ENCODE measurements around the gene MAEL.
A peak's percentile ranks its signal among the peaks of the same experiment; 100 is the strongest.

The MAEL gene

DNA sequence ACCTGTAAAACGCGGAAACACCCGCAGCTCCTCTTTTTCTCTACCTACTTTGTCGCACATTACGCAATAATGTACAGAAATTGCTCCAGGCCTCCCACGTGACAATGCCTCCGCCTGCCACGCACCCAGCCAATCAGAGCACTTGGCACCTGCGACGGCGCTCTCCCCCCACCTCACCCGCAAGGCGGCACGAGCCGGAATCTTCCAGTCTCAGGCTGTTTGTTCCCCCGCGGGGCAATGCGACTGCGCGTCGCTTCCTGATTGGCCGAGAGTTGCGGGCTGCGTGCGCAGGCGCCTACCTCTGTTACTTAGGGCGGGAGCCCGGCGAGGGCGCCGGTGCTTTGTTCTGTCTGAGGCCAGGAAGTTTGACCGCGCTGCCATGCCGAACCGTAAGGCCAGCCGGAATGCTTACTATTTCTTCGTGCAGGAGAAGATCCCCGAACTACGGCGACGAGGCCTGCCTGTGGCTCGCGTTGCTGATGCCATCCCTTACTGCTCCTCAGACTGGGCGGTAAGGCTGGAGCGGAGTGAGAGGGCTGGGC, at the start of gene MAEL:
Gene MAEL (plus strand): TSS at position 307 of the 542 bp plus-strand sequence. CDS start 73 bp downstream, at position 380.
- no peak for DNase-seq

DNA sequence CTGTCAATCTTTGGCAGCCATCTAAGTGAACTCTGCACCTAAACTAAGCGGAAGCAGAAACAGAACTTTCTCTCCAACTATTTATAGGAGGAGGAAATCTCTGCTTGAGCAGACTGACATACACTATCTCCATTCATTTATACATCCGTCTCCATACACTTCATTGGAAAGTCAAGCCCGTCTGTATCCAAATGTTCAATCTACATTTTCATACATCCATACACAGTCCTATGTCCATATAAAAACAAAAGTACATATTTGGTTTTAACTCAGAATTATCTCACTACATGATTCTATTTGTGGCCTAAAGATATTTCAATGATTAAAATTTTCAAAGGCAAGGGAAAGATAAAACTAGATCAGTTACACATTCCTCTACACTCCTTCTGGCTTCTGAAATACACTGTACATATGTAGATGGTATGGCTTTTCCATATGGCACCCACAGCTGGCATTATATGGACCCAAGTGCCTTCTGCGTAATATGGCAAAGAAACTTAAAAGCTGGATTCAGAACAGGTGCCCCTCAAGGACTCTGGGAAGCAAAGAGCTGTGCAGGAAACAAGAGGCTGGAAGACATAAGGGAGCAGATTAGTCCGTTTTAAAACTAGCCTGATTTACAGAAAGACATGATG, 49.2 kb upstream of the MAEL start:
- DNase-seq = no peak

DNA sequence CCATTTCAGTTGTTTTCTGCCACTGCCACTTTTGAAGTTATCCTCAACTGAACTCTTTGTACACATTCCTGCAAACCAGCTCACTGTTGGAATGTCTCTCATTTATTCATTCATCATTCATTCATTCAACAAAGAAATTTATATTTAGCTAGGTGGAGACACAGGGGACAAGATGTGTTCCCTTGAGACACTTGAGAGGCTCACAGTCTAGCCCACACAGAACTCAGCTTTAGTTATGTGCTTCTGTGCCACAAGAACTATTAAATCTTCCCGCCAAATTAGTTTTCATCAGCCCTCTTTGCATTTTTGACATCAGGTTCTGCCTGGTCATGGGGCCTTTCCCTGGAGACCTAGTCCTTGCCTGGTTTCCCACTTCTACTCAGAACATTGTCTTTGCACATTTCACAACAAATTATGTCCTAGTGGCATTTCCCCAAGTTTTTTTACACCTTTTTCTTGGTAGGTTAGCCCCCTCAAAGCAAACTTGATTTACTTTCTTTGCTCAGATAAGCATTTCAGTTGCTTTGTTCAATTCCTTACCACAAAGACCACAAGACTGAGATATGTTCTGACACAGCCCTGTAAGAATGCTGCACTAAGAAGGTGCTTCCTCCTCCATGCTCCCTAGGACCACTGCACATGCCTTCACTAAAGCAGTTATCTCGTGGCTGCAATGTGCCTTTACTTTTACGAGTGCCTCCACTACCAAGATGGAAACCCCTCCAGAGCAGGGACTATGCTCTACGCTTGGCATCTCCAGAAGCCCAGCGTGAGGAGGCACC, 44.7 kb upstream of the MAEL start:
- DNase-seq = no peak

DNA sequence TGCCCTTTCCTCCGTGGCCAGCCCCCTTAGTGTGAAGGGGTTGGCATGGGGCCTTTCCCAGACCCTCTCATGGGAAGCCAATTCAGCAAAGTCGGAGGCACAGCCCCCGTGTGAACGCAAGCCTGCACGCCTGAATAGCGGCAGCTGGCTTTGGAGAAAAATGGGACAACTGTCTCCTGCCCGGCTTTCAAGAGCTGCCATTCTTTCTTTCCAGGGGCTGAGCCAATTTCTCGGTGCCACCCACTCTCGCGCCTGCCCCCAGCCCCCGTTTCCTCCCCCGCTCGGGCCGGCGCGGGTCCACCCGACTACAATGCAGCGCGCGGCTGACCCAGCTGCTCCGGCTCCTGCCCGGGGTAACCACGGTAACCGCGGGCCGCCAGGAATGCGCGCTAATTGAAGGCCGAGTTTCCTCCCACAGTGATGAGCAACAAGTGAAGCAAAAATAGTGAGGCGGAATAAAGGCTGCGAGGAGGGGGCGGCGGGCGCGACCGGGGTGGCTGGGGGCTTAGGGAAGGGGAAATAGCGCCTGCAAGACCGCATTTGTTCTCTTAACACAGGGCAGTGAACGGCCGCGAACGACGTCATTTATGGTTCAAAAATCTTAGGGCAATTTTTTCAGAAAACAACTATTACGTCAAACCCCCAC, 41.6 kb upstream of the MAEL start:
- DNase-seq = peak; percentile 61

DNA sequence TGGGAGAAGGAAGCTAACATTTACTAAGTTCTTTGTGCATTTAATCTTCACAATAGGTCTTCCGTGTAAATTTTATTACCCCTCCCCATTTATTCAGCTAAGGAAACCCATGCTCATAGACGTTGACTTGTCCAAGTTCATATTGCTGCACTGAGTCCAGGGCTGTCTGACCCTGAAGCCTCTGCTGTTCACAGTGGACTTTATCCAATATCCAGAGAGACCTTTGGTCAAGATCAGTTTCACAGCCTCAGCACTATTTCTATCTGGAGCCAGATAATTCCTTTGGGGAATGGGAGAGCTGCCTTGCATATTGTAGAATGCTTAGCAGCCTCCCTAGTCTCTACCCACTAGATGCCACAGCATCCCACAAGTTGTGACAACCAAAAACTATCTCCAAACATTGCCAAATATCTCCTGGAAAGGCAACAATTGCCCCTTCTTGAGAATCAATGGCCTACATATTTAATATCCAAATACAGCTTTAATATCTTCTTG, 40.2 kb upstream of the MAEL start:
- no peak for DNase-seq

DNA sequence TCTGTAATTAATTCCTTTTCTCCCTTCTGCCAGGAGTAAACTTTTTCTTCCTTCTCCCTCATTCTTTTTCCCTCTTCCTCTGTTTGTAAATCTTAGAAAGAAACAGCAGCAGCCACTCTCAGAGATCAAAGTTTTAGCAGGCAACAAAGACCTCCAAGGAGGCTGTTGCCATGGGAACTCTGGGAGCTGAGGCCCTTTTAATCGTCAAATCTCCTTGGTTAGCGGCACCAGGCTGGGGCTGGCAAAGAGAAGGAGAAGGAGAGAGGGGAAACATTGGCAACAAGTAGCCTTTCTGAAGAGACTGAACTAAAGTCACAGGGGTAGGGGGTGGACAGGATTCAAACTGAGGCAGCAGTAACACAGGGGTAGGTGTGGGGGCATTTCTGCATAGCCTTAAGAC, 38.9 kb upstream of the MAEL start:
- DNase-seq = peak; percentile 5

DNA sequence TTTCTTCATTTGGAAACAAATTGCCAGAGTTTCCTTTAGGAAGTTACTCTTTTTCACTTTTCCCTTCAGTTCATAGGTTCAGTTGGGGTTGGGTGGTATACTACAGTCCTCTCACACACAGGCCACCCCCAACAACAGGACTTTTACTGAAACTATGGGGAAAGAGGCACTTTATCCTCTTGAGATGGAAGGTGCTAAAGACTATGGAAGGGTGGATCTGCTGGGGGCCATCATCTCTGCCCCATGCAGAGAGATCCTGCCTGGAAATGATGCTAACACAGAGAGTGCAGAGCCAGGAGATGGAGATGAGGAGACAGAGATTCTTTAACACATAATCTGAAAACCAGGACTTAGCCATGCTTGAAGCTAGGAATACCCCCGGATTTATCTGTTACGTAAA, 38.0 kb upstream of the MAEL start:
- DNase-seq = no peak

DNA sequence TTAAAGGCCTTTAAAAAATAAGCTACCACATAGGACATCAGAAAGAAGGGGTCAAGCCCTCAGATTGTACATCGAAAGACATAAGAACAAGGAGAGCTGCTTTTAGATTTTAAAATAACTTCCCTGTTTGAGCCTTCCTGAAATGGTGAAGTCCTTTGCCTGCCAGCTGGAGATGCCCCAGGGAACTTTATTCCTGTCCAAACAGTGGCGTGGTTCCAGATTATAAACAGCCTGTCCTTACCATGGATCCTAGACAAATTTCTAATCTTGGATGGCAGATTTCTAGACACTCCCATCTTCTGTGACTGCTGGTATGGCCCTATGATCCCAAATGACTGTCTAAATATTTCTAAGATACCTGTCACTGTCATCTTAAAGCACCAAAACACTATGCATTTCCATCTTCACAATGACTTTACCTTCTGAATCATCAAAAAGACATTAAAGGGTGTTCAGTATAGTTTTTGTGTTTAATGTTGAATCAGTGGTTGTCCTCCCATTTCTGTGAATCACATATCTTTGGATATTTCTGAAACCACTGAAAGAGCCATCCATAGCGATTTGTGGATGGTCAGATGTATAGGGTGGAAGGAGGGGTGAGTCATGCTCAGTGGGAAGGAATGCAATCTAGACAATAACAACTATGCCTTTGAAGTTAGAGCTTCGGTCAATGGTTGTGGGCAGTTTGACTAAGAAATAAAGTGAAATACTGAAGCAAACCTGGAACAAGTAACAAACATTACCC, 36.9 kb upstream of the MAEL start:
- DNase-seq = no peak

DNA sequence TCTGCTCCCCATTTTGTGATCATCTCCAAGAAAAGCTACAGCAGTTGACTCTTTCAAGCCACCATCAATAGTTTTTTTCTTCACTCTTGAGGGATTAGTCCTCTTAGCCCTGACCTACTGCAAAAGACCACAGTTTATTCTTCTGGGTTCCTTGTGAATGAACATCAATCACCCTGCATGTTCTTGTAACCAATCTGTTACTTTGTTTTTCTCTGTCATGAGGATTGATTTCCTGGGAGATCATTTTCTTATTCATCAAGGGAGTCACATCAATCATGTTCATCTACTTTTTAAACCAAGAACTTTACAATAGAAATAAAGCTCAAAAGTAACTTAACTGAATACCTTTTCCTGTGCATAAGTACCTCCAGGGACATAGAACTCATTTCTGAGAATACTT, 35.6 kb upstream of the MAEL start:
- DNase-seq = no peak

DNA sequence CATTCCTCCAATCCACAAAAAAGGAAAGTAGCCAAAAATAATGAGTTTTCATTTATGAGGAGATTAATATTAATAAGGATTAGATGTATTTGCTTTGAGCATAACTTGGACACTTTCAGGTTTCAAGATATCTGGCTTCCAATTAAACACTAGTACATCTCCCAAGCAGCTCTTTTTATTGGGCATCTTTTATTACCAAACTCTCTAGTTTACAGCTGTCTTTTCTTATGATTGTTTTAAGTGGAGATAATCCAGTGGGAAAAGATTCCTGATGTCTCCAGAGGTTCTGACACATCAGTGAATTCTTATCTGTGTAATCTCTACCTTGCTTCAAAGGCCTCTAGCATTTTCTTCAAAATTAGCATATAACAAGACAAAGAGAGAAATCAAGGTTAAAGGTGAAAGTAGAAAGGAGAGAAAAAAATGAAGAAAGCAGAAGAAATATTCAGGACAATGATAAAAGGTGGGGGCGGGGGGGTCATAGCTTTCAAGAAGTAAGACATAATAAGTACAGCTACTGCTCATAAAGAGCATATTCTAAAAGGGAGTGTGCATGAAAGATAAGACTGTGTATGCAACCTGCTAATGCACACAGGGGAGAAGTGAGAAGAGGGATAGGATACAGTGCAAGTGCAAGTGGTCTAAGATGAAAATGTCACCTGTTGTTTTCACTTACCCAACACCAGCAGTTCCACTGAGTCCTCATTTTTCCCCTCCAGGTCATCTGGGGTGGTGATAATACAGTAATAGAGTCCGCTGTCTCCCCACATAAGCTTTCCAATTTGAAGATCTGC, 32.8 kb upstream of the MAEL start:
- no peak for DNase-seq

DNA sequence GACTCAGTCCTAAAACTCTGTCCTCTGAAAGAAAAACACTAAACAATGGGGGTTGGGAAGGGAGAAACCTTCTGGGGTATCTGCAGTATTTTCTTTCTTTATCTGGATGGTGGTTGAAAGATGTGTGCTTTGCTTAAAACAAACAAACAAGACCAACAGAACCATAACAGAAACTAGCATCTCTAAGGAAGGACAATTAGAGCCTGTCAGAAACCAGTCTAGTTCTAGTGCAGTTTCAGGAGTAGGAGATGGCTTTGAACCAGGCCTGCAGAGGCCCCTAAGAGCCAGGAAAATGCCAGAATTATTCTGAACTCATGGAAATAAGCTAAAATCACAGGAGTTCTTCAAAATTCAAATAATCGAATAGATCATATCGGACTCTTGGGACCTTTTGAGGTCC, 32.2 kb upstream of the MAEL start:
- DNase-seq = no peak

DNA sequence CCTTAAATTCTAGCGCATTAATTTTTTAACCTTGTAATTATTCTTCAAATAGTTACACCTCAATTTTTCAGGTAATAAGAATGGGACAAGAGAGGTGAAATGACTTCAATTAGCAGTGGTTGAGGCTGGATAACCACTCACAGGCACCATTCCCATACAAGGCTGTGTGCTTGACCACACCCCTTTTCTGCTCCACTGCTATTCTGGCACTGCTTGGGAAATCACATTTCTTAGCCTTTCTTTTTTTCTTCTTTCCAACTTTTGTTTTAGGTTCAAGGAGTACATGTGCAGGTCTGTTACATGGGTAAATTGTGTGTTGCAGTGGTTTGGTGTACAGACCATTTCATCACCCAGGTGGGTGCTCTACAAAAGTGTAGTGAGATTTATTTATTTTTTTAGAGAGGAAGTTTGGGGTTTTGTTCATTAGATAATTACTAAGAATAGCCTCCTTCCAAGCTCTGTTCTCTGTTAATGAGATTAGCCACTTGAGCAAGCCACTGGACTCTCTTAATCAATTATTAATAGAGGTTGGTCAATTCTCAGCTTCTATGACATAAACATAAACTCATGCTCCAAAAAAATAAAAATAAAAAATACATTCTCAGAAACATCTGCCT, 28.1 kb upstream of the MAEL start:
- DNase-seq = no peak

DNA sequence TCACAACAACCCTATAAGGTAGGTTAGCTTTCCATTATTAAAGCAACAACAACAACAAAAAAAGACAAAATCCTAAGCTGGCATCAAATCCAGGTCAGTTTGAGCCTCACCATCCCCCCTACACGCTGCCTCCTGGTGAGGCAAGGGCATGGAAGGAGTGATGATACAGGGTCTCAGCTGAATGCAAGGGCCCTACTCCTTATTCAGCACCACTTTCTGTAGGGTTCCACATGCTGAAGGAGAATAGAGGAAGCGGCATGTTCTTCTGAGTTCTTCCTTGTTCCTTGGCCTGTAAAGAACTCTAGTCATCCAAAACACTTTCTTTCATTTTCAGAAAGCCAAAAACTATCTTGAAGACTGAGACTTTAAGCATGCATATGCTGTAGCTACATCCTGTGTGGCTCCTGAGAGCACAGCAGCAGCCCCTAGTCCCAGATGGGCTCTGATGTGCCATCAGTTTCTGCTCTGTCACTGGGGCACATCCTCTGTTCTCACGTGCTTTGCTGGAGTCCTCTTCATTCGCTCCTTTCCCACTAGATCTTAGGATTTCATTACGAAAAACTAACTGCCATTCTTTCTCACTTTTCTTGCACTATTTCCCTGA, 19.9 kb upstream of the MAEL start:
- no peak for DNase-seq

DNA sequence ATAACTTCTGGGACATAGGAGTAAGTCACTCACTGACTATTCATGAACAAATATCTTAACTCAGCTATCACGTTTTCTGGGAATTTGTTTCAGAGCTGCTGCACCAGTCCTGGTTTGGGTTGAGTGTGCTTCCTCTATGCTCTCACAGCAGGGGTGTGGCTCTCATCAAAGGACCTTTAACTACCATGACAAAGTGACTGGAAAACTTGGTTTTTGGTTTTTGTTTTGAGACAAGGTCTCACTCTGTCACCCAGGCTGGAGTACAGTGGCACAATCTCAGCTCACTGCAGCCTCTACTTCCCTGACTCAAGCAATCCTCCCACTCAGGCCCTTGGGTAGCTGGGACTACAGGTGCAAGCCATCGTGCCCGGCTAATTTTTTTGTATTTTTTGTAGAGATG, 17.8 kb upstream of the MAEL start:
- no peak for DNase-seq

DNA sequence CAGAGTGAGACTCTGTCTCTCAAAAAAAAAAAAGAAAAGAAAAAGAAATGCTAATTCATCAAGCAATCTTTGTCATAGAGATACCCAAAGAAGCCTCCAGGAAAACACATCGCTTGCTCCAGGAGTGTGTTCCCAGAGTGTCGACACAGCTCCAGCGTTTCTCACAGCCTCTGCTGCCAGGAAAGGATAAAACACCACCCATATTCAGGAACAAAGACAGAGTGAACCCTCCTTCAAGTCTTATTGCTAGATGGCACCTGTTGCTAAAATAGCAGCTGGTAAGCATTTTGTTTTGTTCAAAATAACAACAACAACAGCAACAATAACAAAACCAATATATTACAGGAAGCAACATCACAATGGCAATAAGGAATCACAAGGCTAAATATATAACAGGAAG, 16.9 kb upstream of the MAEL start:
- DNase-seq = no peak

DNA sequence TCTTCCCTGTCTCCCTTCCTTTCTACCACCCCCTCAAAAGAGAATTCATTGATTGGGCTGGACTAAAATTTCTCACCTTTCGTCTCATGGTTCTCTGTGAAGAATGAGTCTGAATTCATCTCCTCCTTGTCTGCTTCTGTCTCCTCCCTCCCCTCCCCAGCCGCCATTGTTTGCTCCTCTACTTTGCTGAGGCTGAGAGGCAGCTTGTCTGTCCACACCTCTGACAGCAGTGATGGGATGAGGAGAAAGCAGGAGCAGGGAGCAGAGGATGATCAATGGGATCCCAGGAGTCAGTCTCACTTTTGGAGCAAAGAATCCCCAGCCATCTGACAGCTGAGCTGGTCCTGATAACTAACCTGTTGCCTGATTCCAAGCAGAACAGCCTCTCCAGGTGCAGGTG, 16.3 kb upstream of the MAEL start:
- DNase-seq = peak; percentile 8

DNA sequence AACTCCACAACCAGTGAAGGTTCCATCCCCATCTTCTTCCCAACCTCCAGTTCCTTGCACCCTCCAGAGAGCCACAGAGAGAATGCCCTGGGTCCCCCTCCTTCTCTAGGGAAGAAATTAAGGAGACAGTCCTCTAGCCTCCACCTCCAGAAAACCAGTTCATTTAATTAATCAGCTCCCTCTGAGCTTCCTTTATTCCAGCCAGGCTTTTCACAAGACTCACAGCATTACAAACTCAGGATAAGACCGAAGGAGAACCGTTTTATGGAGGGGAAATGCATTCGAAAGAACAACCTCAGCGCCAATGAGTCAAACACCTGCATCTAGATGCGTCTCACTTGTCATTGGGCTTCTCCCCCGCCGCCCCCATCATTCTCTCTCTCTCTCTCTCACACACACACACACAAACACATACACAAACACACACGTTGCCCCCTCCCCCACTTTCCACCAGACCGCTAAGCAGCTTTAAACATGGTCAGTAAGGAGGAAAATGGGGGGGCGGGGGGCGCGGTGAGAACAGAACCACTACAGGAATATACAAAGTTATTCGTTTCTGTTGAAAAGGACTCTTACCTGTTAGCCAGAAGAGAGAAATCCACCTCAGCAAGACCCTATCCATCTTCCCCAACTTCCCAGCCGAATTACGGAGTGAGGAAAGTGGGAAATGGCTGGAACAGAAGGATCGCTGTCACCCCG, 14.3 kb upstream of the MAEL start:
- peak; percentile 21 for DNase-seq

DNA sequence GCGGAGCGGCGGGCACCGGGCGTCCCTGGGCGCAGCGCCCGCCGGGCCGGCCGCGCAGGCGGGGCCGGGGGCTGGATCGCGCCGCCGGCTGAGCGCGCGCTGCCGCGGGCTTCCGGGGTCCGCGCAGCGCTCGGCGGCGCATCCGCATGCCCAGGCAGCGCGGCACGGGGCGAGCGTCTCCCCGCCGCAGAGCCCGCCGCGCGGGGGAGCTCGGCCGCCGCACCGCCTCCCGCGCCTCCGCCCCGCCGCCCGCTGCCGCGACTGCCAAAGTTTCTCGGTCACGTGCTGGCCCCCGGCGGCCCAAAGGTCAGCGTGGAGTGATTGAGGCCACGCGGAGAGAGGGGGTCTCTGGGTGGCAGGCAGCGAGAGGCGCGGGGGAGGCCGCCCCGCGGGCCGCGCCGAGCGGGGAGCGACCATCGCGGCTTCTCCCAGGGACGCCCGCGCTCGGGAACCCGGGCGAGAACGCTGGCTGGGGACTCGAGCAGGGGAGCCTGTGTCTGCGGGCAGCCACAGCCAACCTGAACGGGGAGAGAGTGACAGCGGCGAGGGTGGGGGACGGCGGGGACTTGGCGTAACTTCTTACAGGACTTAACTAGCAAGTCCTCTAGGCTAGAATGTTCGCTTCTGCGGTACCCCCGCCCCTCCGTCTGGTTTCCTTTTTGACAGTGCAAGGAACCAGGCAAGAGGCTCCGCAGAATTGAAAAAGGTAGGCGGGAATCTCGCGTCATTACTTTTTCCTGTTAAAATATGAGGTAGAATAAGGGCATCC, 13.5 kb upstream of the MAEL start, which contains the start of gene ILDR2:
Gene ILDR2 (minus strand): TSS at position 180 of the 769 bp plus-strand sequence. CDS start 272 bp downstream, outside the sequence.
- peak; percentile 47 for DNase-seq

DNA sequence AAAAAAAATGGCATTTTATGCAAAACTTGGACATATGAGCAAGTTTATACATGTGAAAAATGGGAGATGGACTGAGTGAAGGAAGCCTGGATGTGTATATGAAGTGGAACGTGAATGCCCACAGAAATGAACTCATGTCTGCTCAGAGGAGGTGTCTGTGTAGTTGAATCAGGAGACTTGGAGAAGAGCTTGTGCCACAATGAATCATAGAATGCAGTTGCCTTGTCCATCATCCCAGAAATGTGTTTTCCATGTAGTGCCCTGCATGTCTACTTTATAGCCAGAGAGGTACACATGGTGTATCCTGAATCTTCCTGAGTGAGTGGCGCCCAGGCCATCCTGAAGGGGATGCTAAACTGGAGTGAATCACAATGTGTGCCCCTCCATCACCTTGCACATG, 11.1 kb upstream of the MAEL start:
- DNase-seq = no peak

DNA sequence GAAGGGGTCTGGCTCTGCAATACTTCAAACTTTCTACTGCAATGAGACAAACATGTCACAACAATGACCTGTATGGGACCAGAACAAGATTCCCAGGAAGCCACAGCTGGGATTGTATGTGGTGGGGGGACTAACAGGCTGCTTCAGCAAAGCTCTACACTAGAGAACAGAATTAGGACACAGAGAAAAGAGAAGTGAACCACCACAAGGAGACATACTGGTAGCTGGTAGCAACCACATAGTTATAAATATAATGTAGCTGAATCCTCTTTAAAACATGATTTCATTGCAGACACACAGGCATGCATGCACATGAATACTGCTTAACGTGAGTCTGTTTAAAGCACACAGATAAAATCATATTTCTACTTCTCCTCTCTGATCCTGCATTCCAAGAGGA, 10.3 kb upstream of the MAEL start:
- no peak for DNase-seq

Measured in NCI-H2227 treated with DMSO at 0.1 percent for 48 hours (cell line).